ENCODE measurements around the gene EMC10. TPM values are rescaled to one million over a fixed set of nuclear protein-coding genes. Genes with fewer than 3 reads are reported as not detected.
A peak's percentile ranks its signal among the peaks of the same experiment; 100 is the strongest.

EMC10 gene
- total RNA-seq, 1 experiment from 2014 or later = 228 TPM

DNA sequence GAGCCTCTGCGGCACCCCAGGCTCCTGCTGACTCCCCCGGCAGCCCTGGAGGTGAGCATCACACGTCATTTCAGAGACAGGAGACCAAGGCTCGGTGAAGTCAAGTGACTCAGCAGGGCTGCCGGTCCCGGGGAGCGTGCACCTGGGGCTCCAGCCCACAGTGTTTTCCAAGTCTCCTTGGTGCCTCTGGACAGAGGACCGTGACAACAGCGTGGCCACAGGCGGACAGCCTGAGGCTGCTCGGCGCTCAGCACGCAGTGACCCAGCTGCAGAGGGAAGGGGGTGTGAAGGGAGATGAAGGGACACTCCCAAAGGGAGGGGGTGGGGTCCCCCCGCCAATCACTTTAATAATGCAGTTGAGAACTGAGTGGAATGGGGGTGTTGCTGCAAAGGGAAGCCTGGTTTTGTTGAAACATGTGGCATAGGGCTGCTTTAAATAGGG is 54.9 kb downstream of the EMC10 start:
- CTCF ChIA-PET = no interaction called here
- peak overlapping the region; percentile 38; the same call in 1 of the 2 replicates for H3K4me2 ChIP-seq (ENCODE audit: low read length)
- peak; percentile 45 for DNase-seq

DNA sequence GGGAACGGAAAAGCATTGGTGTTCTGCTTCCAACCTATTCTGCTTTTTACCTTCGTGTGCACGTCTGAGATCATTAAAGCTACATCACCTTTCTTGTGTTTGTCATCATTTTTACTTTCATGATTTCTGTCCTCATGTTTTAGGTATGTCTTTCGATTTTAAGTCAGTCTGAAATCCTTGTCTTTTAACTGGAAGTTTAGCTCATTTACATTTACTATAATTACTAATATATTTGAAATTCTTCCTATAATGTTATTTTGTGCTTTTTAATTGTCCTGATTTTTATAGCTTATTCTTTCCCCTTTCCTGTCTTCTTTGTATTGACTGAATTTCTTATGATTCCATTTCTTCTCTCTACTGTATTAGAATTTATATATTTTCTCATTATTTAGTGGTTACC is 56.6 kb downstream of the EMC10 start:
- Histone ChIP-seq H3K4me3 (ENCODE audit: low read length) (no peak overlapping the region), H4K20me1 (ENCODE audit: low read length) (no peaks in the 10 kb centered on the region), H3K36me3 (ENCODE audit: low read depth, low read length) (no peaks in the 10 kb centered on the region), H3K4me1 (ENCODE audit: insufficient read depth, low read length) (no peaks in the 10 kb centered on the region), H3F3A (ENCODE audit: low read length, unreplicated experiment) (no peaks in the 10 kb centered on the region), H3K4me2 (ENCODE audit: low read length) (no peak overlapping the region), H3K9ac (ENCODE audit: low read length) (no peak overlapping the region), H3K27me3 (ENCODE audit: low read length) (peaks cover 25% of the 10 kb centered on the region; the same call in 1 of the 2 replicates), H3K9me2 (replicated peaks; ENCODE audit: low read length) (no peaks in the 10 kb centered on the region), H3K9me3 (ENCODE audit: low read length) (peaks cover 12% of the 10 kb centered on the region), H2AFZ (ENCODE audit: low read length) (no peak overlapping the region), H3K79me2 (ENCODE audit: low read length) (no peaks in the 10 kb centered on the region), H3K27ac (ENCODE audit: low read length) (no peak overlapping the region)
- ChIA-PET POLR2A (ENCODE audit: unreplicated experiment) (no interaction called here), CTCF (interaction anchor here (0.7 kb wide), 1 partner anchor 28 kb away, joined by 3 read pairs; no protein-coding TSS in a partner anchor)
- DNase-seq (no peak), ATAC-seq (no peak)
- no TSS peak for BruUV-seq (replicated peaks)
- intact Hi-C loops (cut with micrococcal nuclease) = no loop called here
- TF ChIP-seq, protein P1, sequence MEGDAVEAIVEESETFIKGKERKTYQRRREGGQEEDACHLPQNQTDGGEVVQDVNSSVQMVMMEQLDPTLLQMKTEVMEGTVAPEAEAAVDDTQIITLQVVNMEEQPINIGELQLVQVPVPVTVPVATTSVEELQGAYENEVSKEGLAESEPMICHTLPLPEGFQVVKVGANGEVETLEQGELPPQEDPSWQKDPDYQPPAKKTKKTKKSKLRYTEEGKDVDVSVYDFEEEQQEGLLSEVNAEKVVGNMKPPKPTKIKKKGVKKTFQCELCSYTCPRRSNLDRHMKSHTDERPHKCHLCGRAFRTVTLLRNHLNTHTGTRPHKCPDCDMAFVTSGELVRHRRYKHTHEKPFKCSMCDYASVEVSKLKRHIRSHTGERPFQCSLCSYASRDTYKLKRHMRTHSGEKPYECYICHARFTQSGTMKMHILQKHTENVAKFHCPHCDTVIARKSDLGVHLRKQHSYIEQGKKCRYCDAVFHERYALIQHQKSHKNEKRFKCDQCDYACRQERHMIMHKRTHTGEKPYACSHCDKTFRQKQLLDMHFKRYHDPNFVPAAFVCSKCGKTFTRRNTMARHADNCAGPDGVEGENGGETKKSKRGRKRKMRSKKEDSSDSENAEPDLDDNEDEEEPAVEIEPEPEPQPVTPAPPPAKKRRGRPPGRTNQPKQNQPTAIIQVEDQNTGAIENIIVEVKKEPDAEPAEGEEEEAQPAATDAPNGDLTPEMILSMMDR (conservative IDR thresholded peaks at IDR 0.05; ENCODE audit: low read depth, low read length) = no peak
- TF ChIP-seq EZH2 (IDR thresholded peaks at IDR 0.05; ENCODE audit: low read length, unreplicated experiment) = no peak
- TF ChIP-seq EZH2phosphoT487 (IDR thresholded peaks at IDR 0.05; ENCODE audit: borderline replicate concordance, low read length) = no peak

More for the DNA sequence above, 54.9 kb downstream of the EMC10 start:
- Histone ChIP-seq H3K79me2 (ENCODE audit: low read length) (no peaks in the 10 kb centered on the region), H3F3A (ENCODE audit: low read length, unreplicated experiment) (no peaks in the 10 kb centered on the region), H2AFZ (ENCODE audit: low read length) (no peak overlapping the region), H3K4me3 (ENCODE audit: low read length) (no peak overlapping the region), H3K9me2 (replicated peaks; ENCODE audit: low read length) (no peaks in the 10 kb centered on the region), H3K36me3 (ENCODE audit: low read depth, low read length) (no peaks in the 10 kb centered on the region), H3K4me1 (ENCODE audit: insufficient read depth, low read length) (no peaks in the 10 kb centered on the region), H3K9me3 (ENCODE audit: low read length) (peaks cover 12% of the 10 kb centered on the region), H3K27me3 (ENCODE audit: low read length) (peaks cover 30% of the 10 kb centered on the region), H3K27ac (ENCODE audit: low read length) (no peak overlapping the region), H4K20me1 (ENCODE audit: low read length) (no peaks in the 10 kb centered on the region), H3K9ac (ENCODE audit: low read length) (no peak overlapping the region)
- BruUV-seq (replicated peaks) = no TSS peak
- TF ChIP-seq, protein P1 (conservative IDR thresholded peaks at IDR 0.05; ENCODE audit: low read depth, low read length) = no peak
- no peak for TF ChIP-seq EZH2phosphoT487 (IDR thresholded peaks at IDR 0.05; ENCODE audit: borderline replicate concordance, low read length)
- ATAC-seq = peak; percentile 46; the same call in 1 of the 2 replicates
- POLR2A ChIA-PET (ENCODE audit: unreplicated experiment) = no interaction called here
- intact Hi-C loops (cut with micrococcal nuclease) = no loop called here

- Histone ChIP-seq H3K4me2 (ENCODE audit: low read length) (no peak overlapping the region), H3K79me2 (ENCODE audit: low read length) (no peaks in the 10 kb centered on the region), H3K9me3 (ENCODE audit: low read length) (peaks cover 12% of the 10 kb centered on the region), H3K9ac (ENCODE audit: low read length) (no peak overlapping the region), H3F3A (ENCODE audit: low read length, unreplicated experiment) (no peaks in the 10 kb centered on the region), H3K36me3 (ENCODE audit: low read depth, low read length) (no peaks in the 10 kb centered on the region), H3K4me1 (ENCODE audit: insufficient read depth, low read length) (no peaks in the 10 kb centered on the region), H3K9me2 (replicated peaks; ENCODE audit: low read length) (no peaks in the 10 kb centered on the region), H4K20me1 (ENCODE audit: low read length) (no peaks in the 10 kb centered on the region), H2AFZ (ENCODE audit: low read length) (no peak overlapping the region), H3K27me3 (ENCODE audit: low read length) (peaks cover 14% of the 10 kb centered on the region; the same call in 1 of the 2 replicates), H3K4me3 (ENCODE audit: low read length) (no peak overlapping the region), H3K27ac (ENCODE audit: low read length) (no peak overlapping the region)
- TF ChIP-seq EZH2 (IDR thresholded peaks at IDR 0.05; ENCODE audit: low read length, unreplicated experiment) (no peak), EZH2phosphoT487 (IDR thresholded peaks at IDR 0.05; ENCODE audit: borderline replicate concordance, low read length) (no peak)
- TF ChIP-seq, protein P1 (conservative IDR thresholded peaks at IDR 0.05; ENCODE audit: low read depth, low read length) = no peak
- ATAC-seq (no peak), DNase-seq (no peak)
- BruUV-seq (replicated peaks) = no TSS peak
- POLR2A ChIA-PET (ENCODE audit: unreplicated experiment) = no interaction called here
- intact Hi-C loops (cut with micrococcal nuclease) = no loop called here
- CTCF ChIA-PET = no interaction called here
These were observed 58.2 kb downstream of the EMC10 start for GRCh38 chr19:50534478-50534877.
